Measurements from ENCODE around the gene DKK2.

Gene DKK2

DNA sequence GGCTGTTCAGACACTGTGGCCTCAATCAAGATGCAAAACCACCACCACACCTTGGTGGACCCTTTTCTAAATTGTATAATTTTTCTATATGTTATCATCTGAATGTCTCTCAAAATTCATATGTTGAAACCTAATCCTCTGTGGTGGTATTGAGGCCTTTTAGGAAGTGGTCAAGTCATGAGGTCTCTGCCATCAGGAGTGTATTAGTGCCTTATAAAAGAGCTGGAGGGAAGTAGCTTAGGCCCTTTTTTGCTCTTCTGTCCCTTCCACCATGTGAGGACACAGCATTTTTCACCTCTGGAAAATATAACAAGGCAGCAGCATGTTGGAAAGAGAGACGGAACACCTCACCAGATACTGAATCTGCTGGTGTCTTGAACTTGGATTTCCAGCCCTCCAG is 30.5 kb upstream of the DKK2 start:
- POLR2A ChIA-PET: no interaction called here
- DNase-seq (ENCODE audit: extremely low spot score): no peak
- CTCF ChIA-PET: interaction anchor here (1.0 kb wide), 1 partner anchor 11 kb away, joined by 3 read pairs; no protein-coding TSS in a partner anchor
- TF ChIP-seq, protein P1, sequence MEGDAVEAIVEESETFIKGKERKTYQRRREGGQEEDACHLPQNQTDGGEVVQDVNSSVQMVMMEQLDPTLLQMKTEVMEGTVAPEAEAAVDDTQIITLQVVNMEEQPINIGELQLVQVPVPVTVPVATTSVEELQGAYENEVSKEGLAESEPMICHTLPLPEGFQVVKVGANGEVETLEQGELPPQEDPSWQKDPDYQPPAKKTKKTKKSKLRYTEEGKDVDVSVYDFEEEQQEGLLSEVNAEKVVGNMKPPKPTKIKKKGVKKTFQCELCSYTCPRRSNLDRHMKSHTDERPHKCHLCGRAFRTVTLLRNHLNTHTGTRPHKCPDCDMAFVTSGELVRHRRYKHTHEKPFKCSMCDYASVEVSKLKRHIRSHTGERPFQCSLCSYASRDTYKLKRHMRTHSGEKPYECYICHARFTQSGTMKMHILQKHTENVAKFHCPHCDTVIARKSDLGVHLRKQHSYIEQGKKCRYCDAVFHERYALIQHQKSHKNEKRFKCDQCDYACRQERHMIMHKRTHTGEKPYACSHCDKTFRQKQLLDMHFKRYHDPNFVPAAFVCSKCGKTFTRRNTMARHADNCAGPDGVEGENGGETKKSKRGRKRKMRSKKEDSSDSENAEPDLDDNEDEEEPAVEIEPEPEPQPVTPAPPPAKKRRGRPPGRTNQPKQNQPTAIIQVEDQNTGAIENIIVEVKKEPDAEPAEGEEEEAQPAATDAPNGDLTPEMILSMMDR (IDR thresholded peaks at IDR 0.05; ENCODE audit: control extremely low read depth, extremely low read depth, low read depth, missing control alignments): no peak

GRCh38 chr4:107065201-107065600 is 29.1 kb upstream of the DKK2 start:
- no peak for DNase-seq (ENCODE audit: extremely low spot score)
- ChIA-PET CTCF (no interaction called here), POLR2A (no interaction called here)
- TF ChIP-seq, protein P1 (IDR thresholded peaks at IDR 0.05; ENCODE audit: control extremely low read depth, extremely low read depth, low read depth, missing control alignments): no peak

DNA sequence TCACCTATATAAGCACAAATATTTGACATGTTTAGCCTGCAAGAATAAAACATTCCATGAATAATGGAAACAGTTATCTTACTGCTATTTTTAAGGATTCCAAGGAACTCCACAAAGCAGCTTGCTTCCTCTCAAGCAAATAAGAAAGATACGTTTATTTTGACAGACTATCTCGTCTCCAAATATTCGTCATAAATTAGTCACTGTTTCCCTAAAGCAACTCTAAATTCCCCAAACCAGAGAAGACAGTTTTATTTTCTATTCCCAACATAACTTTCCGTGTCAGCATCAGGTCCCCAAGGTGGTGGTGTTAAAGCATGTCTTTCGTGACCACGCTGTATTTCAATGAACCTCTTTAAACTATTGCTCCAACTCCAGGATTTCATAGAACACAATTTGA is 24.3 kb upstream of the DKK2 start:
- DNase-seq (ENCODE audit: extremely low spot score): no peak
- ChIA-PET CTCF (interaction anchor here (1.1 to 1.7 kb wide), 2 partner anchors 9 to 15 kb away, joined by 3 to 4 read pairs; no protein-coding TSS in a partner anchor), POLR2A (no interaction called here)
- TF ChIP-seq, protein P1 (IDR thresholded peaks at IDR 0.05; ENCODE audit: control extremely low read depth, extremely low read depth, low read depth, missing control alignments): no peak

GRCh38 chr4:107058828-107059227 is 22.7 kb upstream of the DKK2 start:
- ChIA-PET CTCF (no interaction called here), POLR2A (no interaction called here)
- no peak for DNase-seq (ENCODE audit: extremely low spot score)
- TF ChIP-seq, protein P1 (IDR thresholded peaks at IDR 0.05; ENCODE audit: control extremely low read depth, extremely low read depth, low read depth, missing control alignments): no peak

- no peak for DNase-seq (ENCODE audit: extremely low spot score)
- POLR2A ChIA-PET: no interaction called here
- TF ChIP-seq, protein P1 (IDR thresholded peaks at IDR 0.05; ENCODE audit: control extremely low read depth, extremely low read depth, low read depth, missing control alignments): peak; percentile 29
- CTCF ChIA-PET: no interaction called here
Measured at GRCh38 chr4:107050525-107051135, 14.5 kb upstream of the DKK2 start.

- TF ChIP-seq, protein P1 (IDR thresholded peaks at IDR 0.05; ENCODE audit: control extremely low read depth, extremely low read depth, low read depth, missing control alignments): no peak
- ChIA-PET POLR2A (no interaction called here), CTCF (no interaction called here)
Measured at GRCh38 chr4:107046261-107046660, 10.1 kb upstream of the DKK2 start.

More at GRCh38 chr4:107046261-107046660, 10.1 kb upstream of the DKK2 start:
- DNase-seq (ENCODE audit: extremely low spot score): no peak
